T-helper 2 cell treated with Interferon-gamma antibody and Interleukin-4, amounts not matched to agents 100 ng/mL and 5 ng/mL, for 36 hours (primary cell): ENCODE results near the gene MEN1. TPM values are rescaled to one million over a fixed set of nuclear protein-coding genes. Genes with fewer than 3 reads are reported as not detected.

Experiments
- intact Hi-C: fragments of 100-400 bp; cut with micrococcal nuclease; formaldehyde crosslinking; loops from one replicate; pipeline ENCODE4 v1.15.1; 2023
- total RNA-seq: library from RNA; stranded (reverse); gene quantifications from 2 replicates; pipeline ENCODE4 v1.2.3, GENCODE V29; 2022

The MEN1 gene
- total RNA-seq, result 31.5 and 33.1 TPM in 2 replicates

GRCh38 chr11:64810271-64810890, at the start of gene MEN1:
Gene MEN1, minus strand, starts transcription at chr11:64810551. Its CDS starts 442 bp downstream, at chr11:64810109.
- intact Hi-C loops, result loop anchor here (2.0 to 5.0 kb wide), 3 partner anchors 32 to 68 kb away; partner anchors contain the start of gene SF1

GRCh38 chr11:64859542-64860414, 49.4 kb upstream of the MEN1 start:
- intact Hi-C loops, result loop anchor here (1.0 to 5.0 kb wide), 2 partner anchors 19 to 47 kb away; partner anchors contain the start of genes EHD1 and MEN1

- intact Hi-C loops, result loop anchor here (1.0 to 5.0 kb wide), 2 partner anchors 20 to 46 kb away; partner anchors contain the start of genes EHD1 and MEN1
Observed at GRCh38 chr11:64858467-64859263, 48.3 kb upstream of the MEN1 start.

- intact Hi-C loops, result loop anchor here (5.0 kb wide), 1 partner anchor 45 kb away; the partner anchor contains the start of gene MEN1
Observed at GRCh38 chr11:64857485-64857884, 47.1 kb upstream of the MEN1 start.

- intact Hi-C loops, result loop anchor here (5.0 kb wide), 1 partner anchor 44 kb away; the partner anchor contains the start of gene MEN1
Observed at GRCh38 chr11:64856382-64857227, 46.3 kb upstream of the MEN1 start.

GRCh38 chr11:64855596-64856304, 45.4 kb upstream of the MEN1 start:
- intact Hi-C loops, result loop anchor here (5.0 kb wide), 1 partner anchor 43 kb away; the partner anchor contains the start of gene MEN1

GRCh38 chr11:64854534-64855502, 44.5 kb upstream of the MEN1 start:
- intact Hi-C loops, result loop anchor here (5.0 kb wide), 1 partner anchor 43 kb away; the partner anchor contains the start of gene MEN1

- intact Hi-C loops, result no loop called here
Observed at GRCh38 chr11:64854157-64854533, 43.8 kb upstream of the MEN1 start.

GRCh38 chr11:64853709-64854108, 43.4 kb upstream of the MEN1 start:
- intact Hi-C loops, result no loop called here

- intact Hi-C loops, result no loop called here
Observed at GRCh38 chr11:64852804-64853509, 42.6 kb upstream of the MEN1 start.

GRCh38 chr11:64851831-64852351, 41.5 kb upstream of the MEN1 start:
- intact Hi-C loops, result no loop called here

- intact Hi-C loops, result no loop called here
Observed at GRCh38 chr11:64850979-64851567, 40.7 kb upstream of the MEN1 start.

GRCh38 chr11:64849598-64850356, 39.4 kb upstream of the MEN1 start:
- intact Hi-C loops, result loop anchor here (5.0 kb wide), 1 partner anchor 163 kb away; the partner anchor contains the start of gene ARL2

GRCh38 chr11:64848826-64849597, 38.7 kb upstream of the MEN1 start:
- intact Hi-C loops, result loop anchor here (5.0 kb wide), 1 partner anchor 163 kb away; the partner anchor contains the start of gene ARL2

GRCh38 chr11:64848214-64848825, 38.0 kb upstream of the MEN1 start:
- intact Hi-C loops, result loop anchor here (5.0 kb wide), 1 partner anchor 164 kb away; the partner anchor contains the start of gene ARL2
